Mesendoderm (in vitro differentiated cells): ENCODE measurements around the gene TSPAN12.
"Not testable (repeated sequence)": the region's sequence is repeated elsewhere in the genome, so short reads cannot be mapped to it uniquely, and the experiment has no call there.

Source experiments
- DNase-seq: peaks from one replicate; pipeline ENCODE4 v3.0.0; 2013
- H2AK5ac ChIP-seq: 2 replicates; pipeline ENCODE4 v1.6.1; 2013; ENCODE audit warnings: low read length, inconsistent platforms
- H2BK120ac ChIP-seq: 2 replicates; pipeline ENCODE4 v1.6.1; 2013; ENCODE audit warnings: low read depth, mild to moderate bottlenecking, low read length, moderate library complexity, mixed read lengths
- H2BK15ac ChIP-seq: replicated peaks from 2 replicates; pipeline ENCODE4 v1.6.1; 2013; ENCODE audit warnings: low read depth, mild to moderate bottlenecking, moderate library complexity
- H2BK5ac ChIP-seq: 2 replicates; pipeline ENCODE4 v1.6.1; 2013; ENCODE audit warnings: low read length, inconsistent platforms
- H3K18ac ChIP-seq: 2 replicates; pipeline ENCODE4 v1.6.1; 2013; ENCODE audit warnings: mild to moderate bottlenecking, low read length, mixed read lengths
- H3K23ac ChIP-seq: one replicate; pipeline ENCODE4 v1.6.1; 2013; ENCODE audit warnings: low read length
- H3K27ac ChIP-seq: 2 replicates; pipeline ENCODE4 v1.5.1; 2013; ENCODE audit warnings: low read depth, mild to moderate bottlenecking, inconsistent platforms, low read length, moderate library complexity
- H3K27me3 ChIP-seq: 2 replicates; pipeline ENCODE4 v1.6.1; 2013; ENCODE audit warnings: low read length, control low read depth, mild to moderate bottlenecking, inconsistent platforms; ENCODE audit not compliant: insufficient read depth, poor library complexity
- H3K36me3 ChIP-seq: 2 replicates; pipeline ENCODE4 v1.6.1; 2013; ENCODE audit warnings: low read length, inconsistent platforms; ENCODE audit not compliant: control insufficient read depth, insufficient read depth
- H3K4ac ChIP-seq: one replicate; pipeline ENCODE4 v1.6.1; 2013; ENCODE audit warnings: low read depth, mild to moderate bottlenecking, low read length, moderate library complexity
- H3K4me1 ChIP-seq: 2 replicates; pipeline ENCODE4 v1.6.1; 2013; ENCODE audit warnings: low read depth, low read length, inconsistent platforms; ENCODE audit not compliant: control insufficient read depth
- H3K4me2 ChIP-seq: 2 replicates; pipeline ENCODE4 v1.6.1; 2013; ENCODE audit warnings: low read length
- H3K4me3 ChIP-seq: 2 replicates; pipeline ENCODE4 v1.5.1; 2013; ENCODE audit warnings: mild to moderate bottlenecking, low read length
- H3K56ac ChIP-seq: one replicate; pipeline ENCODE4 v1.6.1; 2013; ENCODE audit warnings: low read length
- H3K79me1 ChIP-seq: 2 replicates; pipeline ENCODE4 v1.6.1; 2013; ENCODE audit warnings: low read length, inconsistent platforms
- H3K79me2 ChIP-seq: 2 replicates; pipeline ENCODE4 v1.6.1; 2013; ENCODE audit warnings: mild to moderate bottlenecking, low read length; ENCODE audit not compliant: control insufficient read depth, insufficient read depth
- H3K9ac ChIP-seq: 2 replicates; pipeline ENCODE4 v1.6.1; 2013; ENCODE audit warnings: low read length, inconsistent platforms
- H4K5ac ChIP-seq: one replicate; pipeline ENCODE4 v1.6.1; 2013; ENCODE audit warnings: low read length
- H4K8ac ChIP-seq: one replicate; pipeline ENCODE4 v1.6.1; 2013; ENCODE audit warnings: low read depth, mild to moderate bottlenecking, control low read depth, low read length, moderate library complexity
- WGBS: extraction: QIAGEN DNeasy Blood & Tissue Kit; methylation state at CpG from one replicate; pipeline ENCODE4 v1.1.7; 2013; ENCODE audit warnings: low lambda C conversion rate, missing lambda C conversion rate; ENCODE audit not compliant: insufficient coverage; ENCODE audit errors: extremely low coverage; 5-methylcytosine and 5-hydroxymethylcytosine counted together

Gene TSPAN12

GRCh38 chr7:120792091-120792860, 65.7 kb downstream of the TSPAN12 start:
- Histone ChIP-seq H3K79me2 (no peaks in the 10 kb centered on the region), H2BK15ac (no peak overlapping the region), H2BK5ac (peak overlapping the region; percentile 11), H3K18ac (peak overlapping the region; percentile 24), H3K4me3 (no peak overlapping the region), H3K4me2 (no peak overlapping the region), H3K23ac (no peak overlapping the region), H4K5ac (no peak overlapping the region), H2BK120ac (no peak overlapping the region), H3K56ac (peak overlapping the region; percentile 27), H3K36me3 (no peaks in the 10 kb centered on the region), H2AK5ac (no peak overlapping the region), H3K79me1 (no peaks in the 10 kb centered on the region), H3K4ac (no peak overlapping the region), H3K4me1 (peaks cover 3% of the 10 kb centered on the region), H3K27ac (no peak overlapping the region), H3K9ac (no peak overlapping the region), H3K27me3 (no peaks in the 10 kb centered on the region), H4K8ac (no peak overlapping the region)
- DNase-seq, result peak; percentile 91
- no CpG with 5 or more reads among the region's 13 CpGs for WGBS

GRCh38 chr7:120785095-120785494, 72.8 kb downstream of the TSPAN12 start:
- peak overlapping the region; percentile 36 for H2BK120ac ChIP-seq
- H2BK5ac ChIP-seq, result peak overlapping the region; percentile 24
- H3K4ac ChIP-seq, result peak overlapping the region; percentile 68
- peak overlapping the region; percentile 63 for H4K5ac ChIP-seq
- H3K23ac ChIP-seq, result no peak overlapping the region
- no peak overlapping the region for H3K9ac ChIP-seq
- H3K56ac ChIP-seq, result peak overlapping the region; percentile 71
- no CpG with 5 or more reads among the region's 1 CpG for WGBS
- DNase-seq, result no peak
- H4K8ac ChIP-seq, result no peak overlapping the region
- H3K4me2 ChIP-seq, result no peak overlapping the region
- no peaks in the 10 kb centered on the region for H3K79me1 ChIP-seq
- H2BK15ac ChIP-seq, result peak overlapping the region; percentile 86
- H3K27ac ChIP-seq, result peak overlapping the region; percentile 54
- H3K18ac ChIP-seq, result peak overlapping the region; percentile 94
- no peak overlapping the region for H3K4me3 ChIP-seq
- no peaks in the 10 kb centered on the region for H3K36me3 ChIP-seq
- H3K4me1 ChIP-seq, result peaks cover 15% of the 10 kb centered on the region
- no peaks in the 10 kb centered on the region for H3K79me2 ChIP-seq
- H2AK5ac ChIP-seq, result no peak overlapping the region
- H3K27me3 ChIP-seq, result no peaks in the 10 kb centered on the region

- H3K56ac ChIP-seq, result peak overlapping the region; percentile 86
- no peak overlapping the region for H3K4me2 ChIP-seq
- H3K18ac ChIP-seq, result peak overlapping the region; percentile 42
- no peak overlapping the region for H4K5ac ChIP-seq
- H3K27me3 ChIP-seq, result no peaks in the 10 kb centered on the region
- no peak overlapping the region for H2AK5ac ChIP-seq
- H2BK5ac ChIP-seq, result peak overlapping the region; percentile 96
- H2BK15ac ChIP-seq, result no peak overlapping the region
- no peaks in the 10 kb centered on the region for H3K79me1 ChIP-seq
- no CpG with 5 or more reads among the region's 5 CpGs for WGBS
- peak overlapping the region; percentile 88 for H3K4ac ChIP-seq
- no peak overlapping the region for H3K23ac ChIP-seq
- no peak overlapping the region for H3K9ac ChIP-seq
- DNase-seq, result peak; percentile 61
- H4K8ac ChIP-seq, result no peak overlapping the region
- H2BK120ac ChIP-seq, result peak overlapping the region; percentile 10
- peak overlapping the region; percentile 48 for H3K27ac ChIP-seq
- H3K79me2 ChIP-seq, result no peaks in the 10 kb centered on the region
- no peak overlapping the region for H3K4me3 ChIP-seq
- H3K36me3 ChIP-seq, result no peaks in the 10 kb centered on the region
- H3K4me1 ChIP-seq, result peaks cover 15% of the 10 kb centered on the region
Measured at GRCh38 chr7:120783721-120784120, 74.2 kb downstream of the TSPAN12 start.

- H3K56ac ChIP-seq, result peak overlapping the region; percentile 86
- H3K79me2 ChIP-seq, result no peaks in the 10 kb centered on the region
- H3K23ac ChIP-seq, result peak overlapping the region; percentile 71
- H3K36me3 ChIP-seq, result no peaks in the 10 kb centered on the region
- H3K4ac ChIP-seq, result peak overlapping the region; percentile 88
- H4K8ac ChIP-seq, result no peak overlapping the region
- H2BK5ac ChIP-seq, result peak overlapping the region; percentile 96
- H2BK15ac ChIP-seq, result no peak overlapping the region
- no peaks in the 10 kb centered on the region for H3K27me3 ChIP-seq
- H2AK5ac ChIP-seq, result peak overlapping the region; percentile 99
- H3K27ac ChIP-seq, result peak overlapping the region; percentile 48
- no peak overlapping the region for H4K5ac ChIP-seq
- H3K4me2 ChIP-seq, result no peak overlapping the region
- H3K4me1 ChIP-seq, result peaks cover 15% of the 10 kb centered on the region
- H3K79me1 ChIP-seq, result no peaks in the 10 kb centered on the region
- H3K9ac ChIP-seq, result peak overlapping the region; percentile 46
- no CpG with 5 or more reads among the region's 6 CpGs for WGBS
- H3K18ac ChIP-seq, result peak overlapping the region; percentile 42
- H2BK120ac ChIP-seq, result peak overlapping the region; percentile 99
- DNase-seq, result peak; percentile 68
- H3K4me3 ChIP-seq, result no peak overlapping the region
Measured at GRCh38 chr7:120783273-120783672, 74.7 kb downstream of the TSPAN12 start.

- H3K79me2 ChIP-seq, DNase-seq, H3K79me1 ChIP-seq, H4K8ac ChIP-seq, H3K4me3 ChIP-seq, H3K4me2 ChIP-seq, H2AK5ac ChIP-seq, H3K36me3 ChIP-seq, H3K27me3 ChIP-seq, H3K9ac ChIP-seq, H4K5ac ChIP-seq, H2BK15ac ChIP-seq: not testable (repeated sequence)
- Histone ChIP-seq H2BK5ac (peak overlapping the region; percentile 88), H3K4me1 (peaks cover 15% of the 10 kb centered on the region), H3K18ac (peak overlapping the region; percentile 75), H3K56ac (peak overlapping the region; percentile 67), H2BK120ac (peak overlapping the region; percentile 93), H3K23ac (peak overlapping the region; percentile 24), H3K4ac (peak overlapping the region; percentile 95), H3K27ac (peak overlapping the region; percentile 76)
- WGBS, result no CpG with 5 or more reads among the region's 10 CpGs
Measured at GRCh38 chr7:120781924-120782323, 76.0 kb downstream of the TSPAN12 start.
